ELR (cell line): ENCODE measurements around the gene STAB1.

Experiments used
- DNase-seq: peaks from one replicate; pipeline ENCODE4 v3.0.0-alpha.2; 2015; ENCODE audit warnings: low read depth

Gene STAB1

DNA sequence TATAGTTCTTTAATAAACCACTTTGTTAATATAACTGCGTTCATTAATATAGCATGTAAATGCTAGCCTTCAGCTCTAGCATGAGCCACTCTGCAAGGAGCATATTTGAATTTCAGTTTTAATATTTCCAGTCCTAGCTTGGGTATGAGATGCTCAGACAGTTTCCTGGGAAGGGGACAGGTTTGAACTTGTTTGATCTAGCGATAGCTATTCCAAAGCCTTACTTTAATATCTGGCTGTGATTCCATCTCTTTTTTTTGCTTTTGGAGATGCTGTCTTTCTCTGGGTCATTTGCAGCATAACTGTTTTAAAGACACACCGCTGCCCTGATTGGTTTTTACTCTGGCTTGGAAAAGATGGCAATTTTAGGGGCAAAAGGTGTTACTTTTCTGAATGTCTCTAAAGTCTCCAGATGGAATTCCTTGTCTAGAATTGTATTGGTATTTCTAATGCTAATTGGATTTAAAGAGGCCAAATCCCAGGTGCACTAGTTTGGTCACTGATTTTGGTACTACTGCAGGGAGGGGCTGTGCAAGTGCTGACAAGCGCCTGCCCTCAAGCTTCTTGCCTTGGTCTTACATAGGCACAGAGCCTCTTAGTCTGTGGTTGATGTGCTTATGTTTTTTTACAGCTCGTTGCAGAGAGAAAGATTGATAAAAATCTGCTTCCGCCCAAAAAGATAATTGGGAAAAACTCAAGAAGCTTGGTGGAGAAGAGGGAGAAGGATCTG, 36.9 kb upstream of the STAB1 start:
- DNase-seq, result no peak

DNA sequence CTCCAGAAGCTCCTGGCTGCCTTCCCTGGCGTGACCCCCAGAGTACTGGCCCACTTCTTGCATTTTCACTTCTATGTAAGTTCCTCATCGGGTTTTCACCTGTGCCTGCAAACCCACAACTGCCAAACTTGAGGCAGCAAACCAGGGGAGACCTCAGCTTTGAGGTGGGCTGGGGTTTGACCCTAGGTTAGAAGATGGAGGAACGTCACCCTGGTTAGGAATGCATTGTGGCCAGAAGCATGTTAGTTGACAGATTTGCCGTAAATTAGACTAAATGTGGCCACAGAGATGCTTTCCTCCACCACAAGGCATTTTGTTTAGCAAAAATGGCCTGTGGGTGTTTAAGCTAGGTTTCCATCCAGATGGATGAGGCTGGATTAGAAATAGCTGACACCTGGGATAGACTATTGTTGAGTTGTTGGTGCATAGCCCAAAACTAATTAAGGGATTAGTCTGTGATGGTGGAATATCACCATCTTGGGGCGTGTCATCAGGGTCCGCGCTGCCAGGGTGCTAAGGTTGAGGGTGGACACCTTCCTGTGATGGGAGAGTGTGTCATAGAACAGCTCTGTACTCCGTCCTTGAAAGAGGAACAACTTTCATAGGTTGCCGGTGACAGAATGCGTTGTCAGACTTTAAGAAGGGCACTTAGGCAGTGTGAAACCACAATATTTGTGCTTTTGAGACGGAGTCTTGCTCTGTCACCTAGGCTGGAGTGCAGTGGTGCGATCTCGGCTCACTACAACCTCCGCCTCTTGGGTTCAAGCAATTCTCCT, 36.2 kb upstream of the STAB1 start:
- no peak for DNase-seq

DNA sequence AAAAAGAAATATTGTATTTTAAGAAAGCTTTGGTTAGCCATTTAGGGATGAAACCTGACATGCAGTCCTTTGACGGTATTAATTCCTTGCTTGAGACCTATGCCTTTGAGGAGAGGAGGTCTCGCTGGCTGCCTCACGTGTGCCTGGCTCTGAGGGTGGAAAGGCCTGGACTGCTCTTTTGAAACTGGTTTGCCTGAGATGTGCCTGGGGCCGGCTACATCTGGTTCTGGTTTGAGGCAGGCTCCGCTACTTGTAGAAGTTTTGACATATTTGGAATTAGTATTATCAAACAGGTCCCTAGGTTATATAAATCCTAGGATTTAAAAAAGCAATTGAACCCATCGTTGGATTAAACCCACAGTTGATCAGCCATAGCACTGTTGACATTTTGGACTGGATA, 33.3 kb upstream of the STAB1 start:
- no peak for DNase-seq

DNA sequence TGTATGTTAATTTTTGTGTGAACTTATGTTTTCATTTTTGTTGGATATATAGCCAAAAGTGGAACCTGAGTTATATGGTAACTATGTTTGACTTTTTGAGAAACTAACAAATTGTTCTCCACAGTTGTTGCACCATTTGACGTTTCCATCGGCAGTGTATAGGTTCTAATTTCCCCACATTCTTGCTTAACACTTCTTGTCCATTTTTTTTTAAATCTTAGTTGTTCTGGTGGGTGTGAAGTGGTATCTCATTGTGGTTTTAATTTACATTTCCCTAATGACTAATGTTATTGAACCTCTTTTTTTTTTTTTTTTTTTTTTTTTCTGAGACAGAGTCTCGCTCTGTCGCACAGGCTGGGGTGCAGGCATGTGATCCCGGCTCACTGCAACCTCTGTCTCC, 31.7 kb upstream of the STAB1 start:
- no peak for DNase-seq

DNA sequence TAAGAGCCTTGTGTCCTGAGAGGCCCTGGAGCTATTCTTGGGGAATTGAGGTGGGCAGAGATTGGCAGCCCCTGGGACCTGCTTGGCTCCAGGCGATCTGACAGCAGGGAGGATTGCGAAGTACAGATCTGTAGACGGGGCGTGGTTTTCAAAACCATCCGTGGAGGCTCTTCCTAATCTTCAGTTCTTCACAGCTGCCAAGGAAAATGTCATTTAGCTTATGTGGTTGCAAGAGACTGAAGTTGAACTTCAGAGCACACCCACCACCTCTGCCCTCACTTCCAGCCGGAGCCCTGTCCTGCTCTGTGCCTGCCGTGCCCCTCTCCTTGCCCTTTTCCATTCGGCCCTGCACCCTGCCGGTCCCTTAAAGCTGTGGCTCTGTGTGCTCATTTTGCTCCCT, 26.8 kb upstream of the STAB1 start:
- DNase-seq, result no peak

DNA sequence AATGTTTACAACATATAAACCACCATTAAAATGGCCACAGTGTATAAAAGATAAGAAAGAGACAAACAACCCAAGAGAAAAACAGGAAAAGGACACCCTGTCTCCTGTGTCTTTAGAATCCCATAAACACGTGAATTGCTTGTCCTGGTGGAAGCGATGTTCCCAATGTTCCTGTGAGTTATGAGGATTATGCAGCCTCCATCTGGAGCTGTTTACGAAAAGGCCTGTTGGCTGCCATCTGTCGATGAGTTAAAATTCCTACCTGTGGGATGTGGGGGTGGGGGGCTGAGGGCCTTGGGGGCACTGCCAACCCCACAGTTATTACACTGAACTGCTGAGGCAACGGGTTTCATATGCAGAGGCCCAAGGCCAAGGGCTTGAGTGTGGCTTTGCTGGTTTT, 26.1 kb upstream of the STAB1 start:
- DNase-seq, result no peak

DNA sequence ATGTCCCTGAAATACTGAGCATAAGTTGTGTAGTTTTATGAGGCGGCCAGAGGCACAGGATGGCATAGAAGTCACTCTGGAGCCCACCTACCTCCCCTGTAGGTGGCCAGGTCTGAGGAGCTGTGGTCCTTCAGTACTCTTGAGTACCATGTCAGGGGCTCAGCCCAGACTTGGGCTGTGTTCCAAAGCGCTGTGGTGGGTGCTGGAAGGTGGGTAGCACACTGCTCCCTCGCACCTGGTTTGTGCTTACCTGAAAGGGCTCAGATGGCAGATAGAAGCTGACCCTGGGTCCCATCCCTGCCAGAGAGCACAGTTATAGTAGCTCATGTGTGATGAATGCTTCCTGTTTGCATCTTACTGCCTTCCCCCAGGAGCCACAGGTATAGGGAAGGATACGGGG, 24.2 kb upstream of the STAB1 start:
- no peak for DNase-seq

DNA sequence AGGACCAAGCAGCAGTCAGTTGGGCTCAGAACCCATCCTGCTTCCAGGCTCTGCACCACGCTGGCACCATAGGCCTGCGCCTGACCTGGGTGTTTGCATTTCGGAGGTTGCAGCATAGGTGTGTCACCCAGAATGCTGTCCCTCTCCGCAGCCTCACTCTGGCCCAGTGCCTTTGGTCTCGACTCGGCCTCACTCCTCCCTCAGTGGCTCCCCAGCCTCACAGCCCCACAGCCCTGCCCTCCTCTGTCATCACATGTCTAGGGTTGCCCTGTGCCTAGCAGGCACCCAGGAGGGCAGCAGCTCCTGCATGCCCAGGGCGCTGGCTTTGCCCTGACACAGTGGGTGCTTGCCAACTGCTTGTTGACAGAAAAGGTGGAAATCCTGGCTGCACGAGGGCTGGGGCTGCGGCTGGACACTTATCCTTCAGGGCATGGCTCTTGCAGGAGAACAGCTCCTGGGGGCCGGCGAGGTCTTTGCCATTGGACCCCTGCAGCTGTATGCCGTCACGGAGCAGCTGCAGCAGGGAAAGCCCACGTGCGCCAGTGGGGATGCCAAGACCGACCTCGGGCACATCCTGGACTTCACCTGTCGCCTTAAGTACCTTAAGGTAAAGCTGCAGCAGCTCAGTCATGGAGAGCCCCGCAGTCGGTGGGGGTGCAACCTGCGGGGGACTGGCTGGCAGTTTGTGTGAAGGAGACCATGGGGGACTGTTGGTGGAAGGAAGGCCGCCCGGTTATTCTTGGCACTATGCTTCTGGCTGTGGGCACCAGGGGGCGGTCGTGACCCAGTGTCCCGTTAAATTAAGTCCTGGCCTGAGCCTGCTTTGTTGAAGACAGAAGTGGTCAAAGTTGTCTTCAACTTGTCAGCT, 23.5 kb upstream of the STAB1 start:
- DNase-seq, result peak; percentile 67

DNA sequence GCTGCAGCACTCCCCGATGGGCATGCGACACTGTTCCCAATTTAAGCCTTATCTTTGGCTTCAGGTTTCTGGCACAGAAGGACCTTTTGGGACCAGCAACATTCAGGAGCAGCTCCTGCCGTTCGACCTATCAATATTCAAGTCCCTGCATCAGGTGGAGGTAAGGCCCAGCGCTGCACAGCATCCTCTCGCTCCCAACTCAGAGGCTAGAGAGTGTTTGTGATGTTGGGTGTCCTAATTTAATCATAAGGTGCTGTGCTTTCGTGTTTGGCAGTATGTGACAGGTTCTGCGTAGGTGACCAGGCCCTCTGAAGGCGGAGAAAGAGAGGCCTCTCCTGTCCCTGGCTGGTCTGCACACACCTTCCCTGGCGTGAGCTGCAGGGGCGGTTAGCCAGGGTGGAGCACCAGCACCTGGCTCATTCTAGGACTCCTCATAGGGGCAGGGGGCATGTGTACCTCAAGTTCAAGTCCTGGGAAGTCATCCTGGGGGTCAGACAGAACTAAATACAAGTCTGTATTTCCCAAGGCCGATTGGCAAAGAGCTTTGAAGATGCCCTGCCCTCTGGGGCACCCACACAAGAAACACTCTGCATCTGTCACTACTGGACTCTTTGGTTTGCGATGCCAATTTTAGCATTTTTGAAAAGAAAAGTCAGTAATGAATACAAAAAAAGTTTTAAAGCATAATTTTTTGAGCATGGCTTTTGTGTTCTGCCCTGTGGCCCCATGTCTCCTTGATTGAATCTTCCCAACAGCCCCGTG, 22.7 kb upstream of the STAB1 start:
- no peak for DNase-seq

DNA sequence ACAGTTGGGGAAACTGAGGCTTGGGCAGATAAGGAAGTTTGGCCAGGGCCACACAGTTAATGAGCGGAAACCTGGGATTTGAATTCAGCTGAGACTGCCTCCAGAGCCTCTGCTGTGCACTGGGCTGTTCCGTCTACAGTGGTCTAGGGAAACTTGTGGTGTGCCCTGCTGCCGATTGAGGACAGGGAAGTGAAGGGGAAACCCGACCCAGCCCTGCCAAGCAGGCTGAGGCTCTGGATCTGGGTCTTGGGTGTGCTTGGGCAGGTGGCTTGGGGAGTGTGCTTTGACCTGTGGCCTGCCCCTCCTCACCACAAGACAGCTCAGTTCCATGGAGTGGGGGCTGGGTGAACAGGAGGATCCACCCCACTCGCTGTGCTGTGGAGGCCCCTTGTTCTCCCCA, 22.1 kb upstream of the STAB1 start:
- DNase-seq, result no peak

DNA sequence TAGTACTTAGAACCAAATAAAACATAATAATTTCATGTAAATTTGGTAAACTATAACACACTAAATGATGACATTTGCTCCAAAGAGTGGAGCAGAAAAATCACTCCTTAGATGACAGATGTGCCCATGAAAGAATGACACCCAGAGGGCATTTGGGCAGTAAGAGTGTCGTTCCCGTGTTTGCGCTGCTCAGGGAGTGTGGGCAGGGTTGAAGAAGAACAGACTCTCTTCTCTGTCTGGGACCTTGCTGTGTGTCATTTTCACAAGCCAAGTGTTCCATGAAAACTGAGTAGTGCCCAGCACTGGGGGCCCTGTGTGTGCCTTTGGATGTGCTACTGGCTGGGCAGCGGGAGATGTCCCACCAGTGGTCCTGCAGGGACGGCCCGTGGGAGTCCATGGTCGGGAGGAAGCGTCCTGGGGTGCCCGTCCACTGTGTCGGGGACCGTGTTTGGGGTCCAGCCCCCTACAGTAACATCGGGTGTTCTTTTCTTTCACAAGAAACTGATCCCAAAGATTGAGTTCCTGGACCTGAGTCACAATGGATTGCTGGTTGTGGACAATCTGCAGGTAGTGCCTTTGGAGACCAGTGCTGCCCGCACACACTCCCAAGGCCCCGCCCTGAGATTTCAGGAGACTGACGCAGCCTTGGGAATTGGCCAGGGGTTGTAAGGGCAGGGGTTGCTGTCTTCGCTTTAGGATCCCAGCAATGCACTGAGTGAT, 17.9 kb upstream of the STAB1 start:
- DNase-seq, result no peak

DNA sequence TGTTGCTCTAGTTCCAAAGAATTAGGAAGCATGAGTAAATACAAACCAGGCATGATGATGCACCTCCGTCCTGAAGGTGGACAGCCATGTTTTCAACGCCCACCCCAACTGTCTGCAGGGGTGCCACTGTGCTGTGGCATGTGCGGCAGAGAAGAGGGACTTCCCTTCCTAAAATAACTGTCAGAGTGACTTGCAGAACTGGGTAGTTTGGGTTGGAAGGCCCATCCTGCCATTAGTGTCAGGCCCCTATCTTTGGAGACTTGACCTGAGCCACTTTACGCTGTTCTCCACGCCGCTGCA, 17.4 kb upstream of the STAB1 start:
- DNase-seq, result no peak

DNA sequence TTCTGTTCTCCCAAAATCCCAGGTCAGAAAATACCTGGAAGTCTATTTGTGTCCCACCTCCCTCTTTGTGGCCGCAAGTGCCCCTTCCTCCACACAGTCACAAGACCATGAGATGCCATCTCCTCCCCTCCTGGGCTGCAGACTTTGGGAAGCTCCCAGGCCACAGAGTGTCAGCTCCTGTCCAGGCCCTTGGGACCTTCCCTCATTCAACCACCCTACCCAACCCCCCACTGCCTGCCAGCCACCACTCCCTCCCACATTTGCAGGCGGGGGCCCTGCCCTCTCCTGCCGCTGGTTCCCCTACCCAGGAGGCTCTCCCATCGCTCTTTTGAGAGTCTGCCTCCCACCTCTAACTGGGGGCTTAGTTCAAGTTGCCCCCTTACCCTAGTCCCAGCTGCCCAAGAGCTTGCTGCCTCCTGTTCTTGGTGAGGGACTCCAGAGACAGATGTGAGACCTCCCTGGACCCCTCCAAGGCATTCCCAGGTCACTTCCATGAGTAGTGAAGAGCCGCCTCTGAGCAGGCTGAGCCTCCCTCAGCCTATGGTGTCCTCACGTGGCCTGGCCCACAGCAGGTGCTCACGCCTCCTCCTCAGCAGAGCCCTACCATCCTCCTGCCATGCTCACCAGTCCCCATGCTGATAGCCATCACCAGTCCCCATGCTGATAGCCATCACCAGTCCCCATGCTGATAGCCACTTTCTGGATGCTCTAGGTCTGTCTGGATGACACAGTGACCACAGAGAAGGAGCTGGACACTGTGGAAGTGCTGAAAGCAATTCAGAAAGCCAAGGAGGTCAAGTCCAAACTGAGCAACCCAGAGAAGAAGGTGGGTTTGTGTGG, 15.9 kb upstream of the STAB1 start:
- no peak for DNase-seq

DNA sequence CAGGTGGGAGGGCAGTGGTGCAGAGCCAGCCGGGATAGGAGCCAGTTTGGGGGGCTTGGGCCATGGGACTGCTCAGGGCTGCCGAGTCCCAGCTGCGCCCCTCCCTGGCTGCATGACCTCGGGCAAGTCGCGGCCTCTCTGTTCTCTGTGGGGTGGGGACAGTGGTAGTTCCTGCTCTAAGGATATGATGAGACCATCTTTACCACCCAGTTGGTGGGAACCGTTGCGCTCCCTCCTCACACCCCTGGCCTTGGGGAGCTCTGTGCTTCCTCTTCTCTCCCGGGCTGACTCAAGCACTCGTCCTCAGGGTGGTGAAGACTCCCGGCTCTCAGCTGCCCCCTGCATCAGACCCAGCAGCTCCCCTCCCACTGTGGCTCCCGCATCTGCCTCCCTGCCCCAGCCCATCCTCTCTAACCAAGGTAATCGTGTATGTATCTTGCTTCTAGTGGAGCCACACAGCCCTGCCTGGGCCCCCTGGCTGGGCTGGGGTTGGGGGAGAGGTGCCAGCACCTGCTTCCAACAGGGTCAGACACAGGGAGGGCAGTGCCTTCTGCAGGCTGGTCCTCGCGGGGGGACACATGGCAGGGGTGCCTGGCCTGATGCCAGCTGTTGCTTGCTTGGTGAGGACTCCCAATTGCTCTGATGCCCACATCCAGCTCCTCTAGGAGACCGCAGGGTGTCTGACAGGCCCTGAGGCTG, 15.1 kb upstream of the STAB1 start:
- DNase-seq, result no peak

DNA sequence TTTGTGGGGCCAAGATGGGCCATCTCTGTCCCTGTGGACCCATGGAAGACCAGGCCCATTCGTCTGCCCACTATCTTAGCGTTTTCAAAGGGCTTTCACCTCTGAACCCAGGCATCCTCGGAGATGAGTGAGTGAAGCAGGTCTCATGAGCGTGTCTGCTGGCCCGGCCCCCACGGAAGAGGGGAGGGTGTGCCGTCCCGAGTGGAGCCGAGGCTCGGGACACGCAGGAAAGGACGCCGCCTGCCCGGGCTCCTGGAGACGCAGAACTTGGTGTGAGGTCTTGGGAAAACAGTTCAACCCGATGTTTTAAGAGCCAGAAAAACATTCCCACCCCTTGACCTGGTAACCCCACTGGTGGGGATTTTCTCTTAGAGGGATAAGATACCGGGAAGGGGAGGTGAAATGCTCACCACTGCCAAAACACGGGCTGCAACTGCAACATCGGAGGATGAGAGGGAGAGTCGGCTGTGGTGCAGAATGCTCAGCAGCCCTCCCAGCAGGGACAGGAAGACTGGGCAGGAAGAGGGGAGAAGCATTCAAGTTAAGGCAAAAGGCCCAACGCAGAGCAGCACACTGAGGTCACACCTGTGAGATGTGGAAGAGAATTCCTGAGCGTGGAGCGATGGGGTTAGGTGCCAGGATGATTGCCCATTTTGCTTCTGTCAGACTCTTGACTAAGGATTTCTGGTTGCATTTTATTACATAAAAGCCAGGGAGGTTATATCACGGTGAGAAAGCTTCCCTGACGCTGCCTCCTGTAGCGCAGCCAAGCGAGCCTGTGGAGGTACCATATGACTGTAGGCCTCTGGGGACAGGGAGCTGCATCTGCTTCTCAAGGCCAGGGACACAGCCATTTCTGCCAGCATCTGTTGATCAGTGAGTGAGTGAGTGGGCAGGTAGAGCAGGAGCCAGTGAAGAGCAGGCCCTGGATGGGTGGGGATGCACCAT, 14.1 kb upstream of the STAB1 start:
- DNase-seq, result no peak

DNA sequence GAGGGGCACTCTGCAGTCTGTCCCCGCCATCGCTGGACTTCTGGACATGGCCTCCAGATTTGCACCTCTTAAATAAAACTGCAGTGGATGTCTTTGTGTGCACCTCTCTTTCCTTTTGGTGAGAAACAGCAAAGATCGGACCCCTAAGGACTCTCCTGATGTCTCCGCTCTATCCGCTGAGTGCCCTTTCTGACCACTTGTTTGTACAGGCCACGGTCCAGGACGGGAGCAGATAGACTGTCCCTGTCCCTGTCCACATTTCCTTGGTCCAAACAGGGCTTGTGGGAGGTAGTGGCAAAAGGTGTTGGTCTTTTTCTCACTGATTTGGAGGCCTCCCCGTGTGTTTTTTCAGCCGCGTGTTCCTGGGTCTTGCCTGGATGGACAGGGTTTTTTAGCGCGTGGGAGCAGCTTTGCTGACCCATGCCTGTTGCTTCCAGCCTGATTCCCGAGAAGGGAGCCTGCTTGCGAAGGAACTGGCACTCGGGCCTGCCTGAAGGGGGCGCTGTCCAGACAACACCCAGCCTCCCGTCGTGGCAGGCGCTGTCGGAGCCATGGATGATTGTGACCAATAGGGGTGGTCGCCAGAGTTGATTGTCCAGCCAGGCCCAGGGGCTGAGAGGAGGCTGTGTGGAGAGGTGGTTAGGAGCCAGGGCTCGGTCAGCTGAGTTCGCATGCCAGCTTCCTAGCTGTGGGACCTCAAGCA, 13.2 kb upstream of the STAB1 start:
- peak; percentile 36 for DNase-seq

DNA sequence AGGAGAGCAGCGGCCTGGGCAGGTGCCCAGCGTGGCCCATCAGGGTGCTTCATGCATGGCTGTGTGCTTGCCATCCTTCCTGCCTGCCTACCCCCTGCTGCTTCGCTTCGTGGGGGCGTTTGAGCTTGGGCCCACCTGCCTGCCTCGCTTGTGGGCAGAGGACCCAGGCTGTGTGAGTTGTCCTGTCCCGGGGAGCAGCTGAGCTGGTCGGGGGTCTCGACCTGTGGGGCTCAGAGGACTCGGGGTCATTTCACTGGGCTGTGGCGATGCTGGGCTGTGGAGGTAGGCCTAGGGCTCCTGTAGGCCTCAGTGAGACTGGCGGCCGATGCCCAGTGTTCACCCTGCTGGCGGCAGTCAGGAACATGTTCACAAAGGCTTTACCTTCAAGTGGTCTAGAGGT, 12.1 kb upstream of the STAB1 start:
- DNase-seq, result no peak
